H1 (cell line): ENCODE data around the gene ETS1. TPM values are rescaled to one million over a fixed set of nuclear protein-coding genes. Genes with fewer than 3 reads are reported as not detected.

Source experiments
- KDM5A ChIP-seq: fragments of 200-600 bp; IDR thresholded peaks from 2 replicates; pipeline ENCODE4 v1.7.1; 2012; ENCODE audit warnings: mild to moderate bottlenecking, low read length, inconsistent platforms, mixed read lengths
- SAP30 ChIP-seq: fragments of 300-600 bp; sonication (generic); IDR thresholded peaks from 2 replicates; pipeline ENCODE4 v1.7.1; 2012; ENCODE audit warnings: low read length, moderate library complexity, mild to moderate bottlenecking, inconsistent platforms; ENCODE audit not compliant: insufficient read depth, insufficient replicate concordance
- SIN3A ChIP-seq, 2 experiments: IDR thresholded peaks in 1 of 2; conservative IDR thresholded peaks in 1 of 2; 2 replicates each; pipeline ENCODE4 v1.6.1; 2011 to 2012; ENCODE audit warnings: low read length in 2 of 2, improper control_type of control experiment in 1 of 2, low read depth in 1 of 2, mild to moderate bottlenecking in 1 of 2
- TBP ChIP-seq: IDR thresholded peaks from 2 replicates; pipeline ENCODE4 v1.6.1; 2011; ENCODE audit warnings: low read depth, low read length, improper control_type of control experiment
- polyA plus RNA-seq, 7 experiments: library from polyadenylated mRNA; depleted of rRNA in 3 of 7; stranded (reverse) in 5 of 7; unstranded in 2 of 7; fragments of >200 nt in 5 of 7; fragments of 200-250 nt in 2 of 7; gene quantifications; 1 replicate in 5 of 7; 2 replicates in 1 of 7; 4 replicates in 1 of 7; pipeline versions ENCODE4 v1.2.1 to v1.2.3, GENCODE V29; 2011 to 2013; ENCODE audit warnings: missing spikeins in 2 of 7, mixed read lengths in 2 of 7
- total RNA-seq: library from RNA; stranded (reverse); fragmentation: NEBNext Ultra II Directional; extraction: Animal tissue kit (Norgen Biotek cat#: 25700); gene quantifications from 2 replicates; pipeline ENCODE4 v1.2.1, GENCODE V29; 2021
- TF ChIP-seq, protein P1 (sequence below): IDR thresholded peaks from 2 replicates; pipeline ENCODE4 v1.6.1; 2011; ENCODE audit warnings: low read depth, mild to moderate bottlenecking, low read length; ENCODE audit not compliant: insufficient read depth

Gene ETS1
- total and polyA plus RNA-seq, 2 of the 8 experiments (the other 6 are each of a cell fraction or from before 2014, with no cell fraction given), result 10.0 to 35.3 TPM

DNA sequence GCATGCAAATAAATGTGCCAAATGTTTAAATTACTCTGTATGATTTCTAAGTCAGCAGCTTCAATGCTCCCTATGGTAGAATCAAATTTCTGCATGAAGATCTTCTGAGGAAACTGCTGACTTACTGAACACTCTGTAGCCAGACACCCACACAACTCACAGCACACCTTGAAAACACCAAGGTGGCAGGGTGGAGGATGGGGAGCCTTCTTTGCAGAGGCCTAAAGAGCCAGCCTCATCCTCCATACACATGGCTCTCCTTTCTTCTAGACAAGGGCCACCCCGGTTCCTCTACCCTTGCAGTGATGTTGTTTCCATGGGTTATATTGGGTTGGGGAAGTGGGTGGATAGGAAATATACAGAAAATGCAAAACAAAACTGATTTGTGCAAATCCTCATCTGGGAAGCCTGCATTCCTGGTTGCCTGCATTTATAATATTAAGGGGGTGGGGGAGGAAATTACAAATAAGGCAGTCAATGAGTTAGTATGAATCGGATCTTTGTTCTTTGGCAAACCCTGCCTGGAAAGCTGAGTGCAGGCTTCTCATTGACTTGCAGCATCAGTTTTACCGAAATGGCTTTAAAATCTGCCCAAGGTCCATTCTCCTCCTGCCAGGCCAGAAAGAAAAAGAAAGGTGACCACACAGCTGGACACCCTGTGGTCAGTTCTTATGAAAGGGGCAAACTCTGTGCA, 15.8 kb upstream of the ETS1 start (continued):
- TF ChIP-seq SIN3A (conservative IDR thresholded peaks at IDR 0.05 in 1 of 2, IDR thresholded peaks at IDR 0.05 in 1 of 2; ENCODE audit: low read depth in 1 of 2, low read length in 2 of 2), result no peak
- no peak for TF ChIP-seq SAP30
- TF ChIP-seq TBP, result no peak
- TF ChIP-seq, protein P1, sequence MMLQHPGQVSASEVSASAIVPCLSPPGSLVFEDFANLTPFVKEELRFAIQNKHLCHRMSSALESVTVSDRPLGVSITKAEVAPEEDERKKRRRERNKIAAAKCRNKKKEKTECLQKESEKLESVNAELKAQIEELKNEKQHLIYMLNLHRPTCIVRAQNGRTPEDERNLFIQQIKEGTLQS, result no peak
- no peak for TF ChIP-seq KDM5A
